HL-60 (cell line): ENCODE data around the gene SDK1.

ENCODE experiments used
- CTCF ChIP-seq: IDR thresholded peaks from one replicate; pipeline ENCODE4 v1.5.1; 2011; ENCODE audit warnings: low read length, control low read depth, inconsistent platforms; ENCODE audit not compliant: insufficient read depth
- POLR2AphosphoS5 ChIP-seq: IDR thresholded peaks from 2 replicates; pipeline ENCODE4 v1.6.1; 2012; ENCODE audit warnings: low read depth

- TF ChIP-seq POLR2AphosphoS5 (no peak), CTCF (no peak)
These were observed 273.3 kb downstream of the SDK1 start for GRCh38 chr7:3574386-3574785.
